K562 (cell line): Measurements from ENCODE around the gene RET.

Source experiments
- CBX8 ChIP-seq: fragments of 200-600 bp; sonication (generic); IDR thresholded peaks from 2 replicates; pipeline ENCODE4 v1.6.1; 2012; ENCODE audit warnings: borderline replicate concordance, mixed run types, low read depth, mild to moderate bottlenecking, moderate library complexity, mixed read lengths, low read length, control low read depth, inconsistent platforms; ENCODE audit not compliant: poor library complexity, severe bottlenecking; ENCODE audit errors: extremely low read depth
- FOS ChIP-seq: IDR thresholded peaks from 3 replicates; pipeline ENCODE4 v1.6.1; 2011; ENCODE audit not compliant: insufficient read length; ENCODE audit errors: extremely low read depth
- HSF4 ChIP-seq: fragments of 250-450 bp; sonication (Bioruptor Pico); IDR thresholded peaks from 2 replicates; pipeline ENCODE4 v2.1.2; 2022; ENCODE audit warnings: mild to moderate bottlenecking, moderate library complexity, borderline replicate concordance
- RFX5 ChIP-seq: IDR thresholded peaks from 2 replicates; pipeline ENCODE4 v1.6.1; 2011; ENCODE audit warnings: low read depth, mild to moderate bottlenecking, improper control_type of control experiment, low read length
- SMC3 ChIP-seq: conservative IDR thresholded peaks from 2 replicates; pipeline ENCODE4 v1.6.1; 2011; ENCODE audit warnings: low read depth, low read length, improper control_type of control experiment; ENCODE audit not compliant: insufficient read depth
- TF ChIP-seq, protein P1 (sequence below), 2 experiments: fragments of 450-650 bp in 1 of 2; IDR thresholded peaks; 2 replicates each; pipeline ENCODE4 v1.6.1; 2011 to 2017; ENCODE audit warnings: low read depth in 2 of 2, antibody characterized with exemption in 1 of 2, borderline replicate concordance in 1 of 2, low read length in 1 of 2, mild to moderate bottlenecking in 1 of 2, mixed read lengths in 1 of 2; ENCODE audit not compliant: control insufficient read depth in 1 of 2
- TF ChIP-seq, protein P2 (sequence below): fragments of 450-650 bp; IDR thresholded peaks from 2 replicates; pipeline ENCODE4 v1.6.1; 2014; ENCODE audit warnings: low read depth, mild to moderate bottlenecking, moderate library complexity, borderline replicate concordance
- TF ChIP-seq, protein P3 (sequence below): fragments of 450-650 bp; formaldehyde crosslinking; IDR thresholded peaks from 2 replicates; pipeline ENCODE4 v1.4.0; 2022; ENCODE audit warnings: mild to moderate bottlenecking, moderate library complexity

DNA sequence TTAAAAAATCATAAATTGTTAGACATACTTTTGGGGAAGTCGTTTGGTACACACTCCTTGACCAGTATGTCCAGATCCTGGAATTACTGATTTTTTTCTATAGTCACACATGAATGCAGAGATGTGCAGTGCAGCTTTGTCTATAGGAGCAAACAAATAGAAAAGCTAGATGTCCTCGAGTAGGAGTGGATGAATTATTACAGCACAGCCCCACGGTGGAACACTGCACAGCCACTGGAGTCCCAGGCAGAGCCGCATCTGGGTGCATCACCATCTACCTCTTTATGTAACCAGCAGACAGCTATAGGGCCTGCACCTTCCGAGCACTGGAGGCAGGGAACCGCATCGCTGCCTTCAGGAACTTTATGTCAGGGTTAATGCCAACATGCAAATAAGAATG lies 17.0 kb upstream of the RET start:
- TF ChIP-seq, protein P1, sequence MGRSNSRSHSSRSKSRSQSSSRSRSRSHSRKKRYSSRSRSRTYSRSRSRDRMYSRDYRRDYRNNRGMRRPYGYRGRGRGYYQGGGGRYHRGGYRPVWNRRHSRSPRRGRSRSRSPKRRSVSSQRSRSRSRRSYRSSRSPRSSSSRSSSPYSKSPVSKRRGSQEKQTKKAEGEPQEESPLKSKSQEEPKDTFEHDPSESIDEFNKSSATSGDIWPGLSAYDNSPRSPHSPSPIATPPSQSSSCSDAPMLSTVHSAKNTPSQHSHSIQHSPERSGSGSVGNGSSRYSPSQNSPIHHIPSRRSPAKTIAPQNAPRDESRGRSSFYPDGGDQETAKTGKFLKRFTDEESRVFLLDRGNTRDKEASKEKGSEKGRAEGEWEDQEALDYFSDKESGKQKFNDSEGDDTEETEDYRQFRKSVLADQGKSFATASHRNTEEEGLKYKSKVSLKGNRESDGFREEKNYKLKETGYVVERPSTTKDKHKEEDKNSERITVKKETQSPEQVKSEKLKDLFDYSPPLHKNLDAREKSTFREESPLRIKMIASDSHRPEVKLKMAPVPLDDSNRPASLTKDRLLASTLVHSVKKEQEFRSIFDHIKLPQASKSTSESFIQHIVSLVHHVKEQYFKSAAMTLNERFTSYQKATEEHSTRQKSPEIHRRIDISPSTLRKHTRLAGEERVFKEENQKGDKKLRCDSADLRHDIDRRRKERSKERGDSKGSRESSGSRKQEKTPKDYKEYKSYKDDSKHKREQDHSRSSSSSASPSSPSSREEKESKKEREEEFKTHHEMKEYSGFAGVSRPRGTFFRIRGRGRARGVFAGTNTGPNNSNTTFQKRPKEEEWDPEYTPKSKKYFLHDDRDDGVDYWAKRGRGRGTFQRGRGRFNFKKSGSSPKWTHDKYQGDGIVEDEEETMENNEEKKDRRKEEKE (IDR thresholded peaks at IDR 0.05; ENCODE audit: borderline replicate concordance in 1 of 2, control insufficient read depth in 1 of 2, low read depth in 2 of 2, low read length in 1 of 2), result no peak
- TF ChIP-seq, protein P2, sequence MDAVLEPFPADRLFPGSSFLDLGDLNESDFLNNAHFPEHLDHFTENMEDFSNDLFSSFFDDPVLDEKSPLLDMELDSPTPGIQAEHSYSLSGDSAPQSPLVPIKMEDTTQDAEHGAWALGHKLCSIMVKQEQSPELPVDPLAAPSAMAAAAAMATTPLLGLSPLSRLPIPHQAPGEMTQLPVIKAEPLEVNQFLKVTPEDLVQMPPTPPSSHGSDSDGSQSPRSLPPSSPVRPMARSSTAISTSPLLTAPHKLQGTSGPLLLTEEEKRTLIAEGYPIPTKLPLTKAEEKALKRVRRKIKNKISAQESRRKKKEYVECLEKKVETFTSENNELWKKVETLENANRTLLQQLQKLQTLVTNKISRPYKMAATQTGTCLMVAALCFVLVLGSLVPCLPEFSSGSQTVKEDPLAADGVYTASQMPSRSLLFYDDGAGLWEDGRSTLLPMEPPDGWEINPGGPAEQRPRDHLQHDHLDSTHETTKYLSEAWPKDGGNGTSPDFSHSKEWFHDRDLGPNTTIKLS, result no peak
- TF ChIP-seq RFX5, result no peak
- TF ChIP-seq, protein P3, sequence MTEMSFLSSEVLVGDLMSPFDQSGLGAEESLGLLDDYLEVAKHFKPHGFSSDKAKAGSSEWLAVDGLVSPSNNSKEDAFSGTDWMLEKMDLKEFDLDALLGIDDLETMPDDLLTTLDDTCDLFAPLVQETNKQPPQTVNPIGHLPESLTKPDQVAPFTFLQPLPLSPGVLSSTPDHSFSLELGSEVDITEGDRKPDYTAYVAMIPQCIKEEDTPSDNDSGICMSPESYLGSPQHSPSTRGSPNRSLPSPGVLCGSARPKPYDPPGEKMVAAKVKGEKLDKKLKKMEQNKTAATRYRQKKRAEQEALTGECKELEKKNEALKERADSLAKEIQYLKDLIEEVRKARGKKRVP, result no peak
- no peak for TF ChIP-seq HSF4
- TF ChIP-seq SMC3, result no peak
- no peak for TF ChIP-seq CBX8
- no peak for TF ChIP-seq FOS
